Measurements from ENCODE around the gene KRT35.

Gene KRT35

DNA sequence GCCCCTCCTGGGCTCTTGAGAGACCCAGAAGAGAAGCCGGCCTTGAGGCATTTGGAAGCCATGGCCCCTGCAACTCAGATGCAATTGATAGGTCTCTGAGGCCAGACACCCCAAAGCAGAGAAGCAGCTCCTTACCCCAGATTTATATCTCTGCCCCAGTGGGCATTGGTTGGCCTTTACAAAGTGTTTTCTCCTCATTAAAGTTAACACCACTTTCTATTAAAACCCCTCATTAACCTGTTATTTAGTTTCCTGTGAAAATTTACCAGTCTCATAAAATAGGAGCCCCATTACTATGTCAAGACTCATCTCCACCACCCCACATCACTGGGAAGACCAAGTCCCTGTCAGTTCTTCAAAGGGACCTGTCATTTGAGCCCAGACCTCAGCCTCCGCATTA lies at the start of gene KRT35:
Gene KRT35, minus strand, starts transcription at position 116 of the 400 bp plus-strand sequence. Its CDS starts 54 bp downstream, at position 62.
- DNase-seq (ENCODE audit: low read depth in 1 of 2, low spot score in 1 of 2) = no peak

DNA sequence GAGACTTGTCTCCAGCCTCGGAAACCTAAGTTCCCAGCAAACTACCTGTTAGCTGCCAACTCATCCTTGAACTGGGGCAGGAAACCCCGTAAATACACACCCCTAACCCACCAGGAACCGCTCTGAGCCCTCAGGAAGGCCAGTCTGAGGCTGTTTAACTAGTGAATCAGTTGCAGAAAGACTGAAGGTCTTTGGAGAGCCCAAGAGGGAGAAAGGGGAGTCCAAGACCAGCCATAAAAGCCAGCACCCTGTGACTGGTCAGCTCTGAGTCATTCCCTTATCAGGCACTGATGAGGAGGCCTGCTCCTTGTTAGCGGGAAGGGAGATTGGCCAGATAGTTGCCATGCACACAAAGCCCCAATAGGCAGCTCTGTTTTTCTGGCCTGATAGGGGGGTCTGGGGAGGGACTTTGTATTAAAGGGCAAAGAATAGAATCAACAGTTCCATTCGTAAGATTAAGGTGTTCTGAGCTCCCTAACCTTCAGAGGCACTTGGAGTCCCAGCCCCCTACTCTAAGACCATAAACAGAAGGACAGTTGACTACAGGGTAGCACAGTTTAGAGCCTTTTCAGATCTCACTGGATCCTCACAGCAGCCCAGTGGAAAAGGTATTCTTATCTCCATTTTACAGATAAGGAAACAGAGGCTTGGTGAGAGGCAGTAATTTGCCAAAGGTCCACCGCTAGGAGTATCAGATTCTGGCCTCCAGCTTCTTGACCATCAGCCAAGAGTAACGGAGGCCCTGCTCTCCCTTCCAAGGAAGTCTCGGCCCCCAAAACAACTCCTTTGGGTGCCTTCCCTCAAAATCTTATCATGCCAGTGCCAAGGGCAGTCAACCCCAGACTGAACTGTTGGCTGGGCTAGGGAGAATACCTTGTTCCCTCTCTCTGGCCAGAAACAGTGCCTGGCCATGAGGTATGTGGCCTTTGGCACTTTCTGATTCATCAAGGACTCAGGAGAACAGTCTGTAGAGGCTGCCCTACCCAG lies 49.4 kb upstream of the KRT35 start:
- no peak for DNase-seq (ENCODE audit: low read depth in 1 of 2, low spot score in 1 of 2)

DNA sequence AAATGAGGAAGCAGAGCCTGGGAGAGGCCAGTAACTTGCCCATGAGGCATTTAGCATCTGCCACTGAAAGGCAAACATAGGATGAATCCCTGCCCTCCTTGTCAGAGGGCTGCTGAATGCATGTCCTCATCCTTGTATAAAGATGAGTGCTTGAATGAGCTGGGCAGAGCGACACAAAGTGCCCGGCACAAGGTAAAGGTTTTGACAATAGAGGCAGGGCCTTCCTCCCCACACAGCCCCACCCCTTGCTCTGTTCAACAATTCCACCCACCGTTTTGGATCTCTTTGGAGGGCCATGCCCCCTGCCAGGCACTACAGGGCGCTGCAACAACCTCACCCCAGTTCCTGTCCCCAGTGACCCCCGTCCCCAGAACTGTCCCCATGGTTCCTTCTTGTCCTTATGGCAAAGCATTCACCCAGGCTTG lies 48.6 kb upstream of the KRT35 start:
- no peak for DNase-seq (ENCODE audit: low read depth in 1 of 2, low spot score in 1 of 2)

GRCh38 chr17:41528959-41529353 lies 48.0 kb upstream of the KRT35 start:
- DNase-seq (ENCODE audit: low read depth in 1 of 2, low spot score in 1 of 2) = no peak

DNA sequence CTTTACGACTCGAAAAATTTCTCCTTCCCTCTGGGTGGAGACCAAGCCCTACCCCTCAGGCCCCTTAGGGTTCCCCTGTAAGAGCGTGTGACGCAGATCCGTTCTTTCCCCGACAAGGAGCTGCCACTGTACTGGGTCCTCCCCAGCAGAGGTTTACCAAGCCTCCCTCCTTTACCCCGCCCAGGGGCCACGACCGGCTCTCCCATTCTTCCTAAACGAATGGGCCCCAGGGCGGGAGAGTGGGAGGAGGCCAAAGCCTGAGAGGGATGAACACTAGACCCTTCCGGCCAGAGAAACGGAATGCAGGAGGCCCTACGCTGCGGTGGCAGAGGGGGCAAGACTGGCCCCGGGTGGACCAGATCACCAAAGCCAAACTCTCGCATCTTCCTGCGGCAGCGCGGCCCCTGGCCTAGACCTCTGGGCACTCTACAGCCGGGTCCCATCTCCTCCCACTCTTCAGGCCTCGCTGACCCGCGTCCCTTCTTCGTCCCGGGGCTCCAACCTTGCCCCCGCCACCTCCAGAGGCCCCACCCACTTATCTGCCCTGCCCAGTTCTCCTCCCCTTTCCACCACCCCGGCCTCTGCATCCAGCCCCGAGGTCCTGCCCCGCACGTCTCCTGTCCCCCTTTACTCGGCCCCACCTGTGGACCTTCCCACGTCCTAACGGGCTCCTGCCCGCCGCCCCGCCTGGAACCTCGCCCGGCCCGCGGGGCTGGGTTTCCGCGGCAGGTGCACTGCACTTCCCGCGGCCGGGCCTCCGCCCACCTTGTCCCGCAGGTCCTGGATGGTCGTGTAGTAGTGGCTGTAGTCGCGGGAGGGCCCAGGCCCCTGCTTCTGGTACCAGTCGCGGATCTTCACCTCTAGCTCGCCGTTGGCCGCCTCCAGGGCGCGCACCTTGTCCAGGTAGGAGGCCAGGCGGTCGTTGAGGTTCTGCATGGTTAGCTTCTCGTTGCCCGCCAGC lies 46.4 kb upstream of the KRT35 start:
- DNase-seq (ENCODE audit: low read depth in 1 of 2, low spot score in 1 of 2) = no peak

- no peak for DNase-seq (ENCODE audit: low read depth in 1 of 2, low spot score in 1 of 2)
Observed at GRCh38 chr17:41524261-41524660, 43.3 kb upstream of the KRT35 start.

DNA sequence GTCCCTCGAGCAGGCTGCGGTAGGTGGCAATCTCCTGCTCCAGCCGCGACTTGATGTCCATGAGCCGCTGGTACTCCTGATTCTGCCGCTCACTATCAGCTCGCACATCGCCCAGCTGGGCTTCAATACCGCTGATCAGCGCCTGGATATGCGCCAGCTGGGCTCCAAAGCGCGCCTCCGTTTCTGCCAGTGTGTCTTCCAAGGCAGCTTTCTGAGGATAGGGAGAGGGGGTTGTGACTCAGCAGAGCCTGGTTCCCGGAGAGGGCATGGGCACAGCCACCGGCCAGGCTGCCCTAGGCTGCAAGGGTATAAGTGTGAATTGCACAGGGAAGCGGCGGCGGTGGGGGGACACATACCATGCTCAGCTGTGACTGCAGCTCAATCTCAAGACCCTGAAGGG lies 42.8 kb upstream of the KRT35 start:
- no peak for DNase-seq (ENCODE audit: low read depth in 1 of 2, low spot score in 1 of 2)

DNA sequence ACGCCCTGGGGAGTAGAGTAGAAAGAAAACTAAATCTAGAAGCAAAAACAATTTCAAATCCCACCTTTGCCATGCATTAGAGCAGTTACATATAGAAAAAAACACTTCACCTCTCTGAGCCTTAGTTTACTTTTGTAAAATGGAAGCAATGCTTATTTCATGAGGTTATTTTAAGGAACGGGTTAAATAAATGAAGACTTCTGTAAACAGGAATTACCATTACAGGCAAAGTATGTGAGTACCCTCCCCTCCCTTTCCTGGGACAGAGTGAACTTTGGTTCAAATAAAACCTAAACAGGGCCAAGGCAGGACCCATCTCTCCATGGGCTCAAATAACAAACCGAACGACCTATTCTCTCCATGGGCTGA lies 42.3 kb upstream of the KRT35 start:
- no peak for DNase-seq (ENCODE audit: low read depth in 1 of 2, low spot score in 1 of 2)

DNA sequence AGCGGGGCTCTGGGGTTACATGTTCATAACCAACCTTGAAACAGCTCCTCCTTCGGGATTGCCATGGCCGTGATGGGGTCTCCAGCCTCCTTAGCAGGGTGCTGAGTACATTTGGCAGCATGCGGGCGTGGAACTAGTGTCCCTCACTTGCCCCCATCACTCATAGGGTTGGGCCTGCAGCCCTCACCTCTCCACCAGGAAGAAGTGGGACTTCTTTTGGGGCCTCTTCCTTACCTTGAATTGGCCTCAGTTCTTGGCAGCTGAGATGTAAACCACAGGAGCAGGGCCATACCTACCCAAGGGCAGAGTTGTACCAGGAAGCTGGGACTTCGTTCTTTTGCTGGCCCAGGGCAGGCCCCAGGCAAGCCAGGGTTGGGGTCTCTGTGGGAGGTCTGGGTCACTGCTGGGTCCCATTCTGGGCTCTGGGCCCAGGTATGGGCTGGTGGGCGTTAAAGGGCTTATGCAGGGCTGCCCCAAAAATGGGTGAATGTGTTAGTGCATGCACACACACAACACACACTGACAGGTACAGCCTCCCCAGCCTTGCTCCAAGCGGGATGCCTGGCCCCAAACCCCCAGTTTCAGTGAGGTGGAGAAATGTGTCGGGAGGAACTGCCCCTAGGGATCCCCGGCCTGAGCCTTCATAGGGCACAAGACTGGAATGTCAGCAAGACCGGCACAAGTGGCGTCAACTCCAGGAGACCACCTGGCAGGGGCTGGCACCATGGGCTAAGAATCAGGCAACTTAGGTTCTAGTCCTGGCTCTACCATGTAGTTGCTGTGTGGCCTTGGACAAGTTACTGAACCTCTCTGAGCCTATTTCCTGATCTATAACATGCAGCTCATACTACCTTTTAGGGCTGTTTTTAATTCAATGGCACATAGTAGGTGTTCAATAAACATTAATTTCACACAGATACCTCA lies 41.6 kb upstream of the KRT35 start:
- no peak for DNase-seq (ENCODE audit: low read depth in 1 of 2, low spot score in 1 of 2)

- DNase-seq (ENCODE audit: low read depth in 1 of 2, low spot score in 1 of 2) = no peak
Observed at GRCh38 chr17:41521574-41522261, 40.8 kb upstream of the KRT35 start.

GRCh38 chr17:41520821-41521521 lies 40.0 kb upstream of the KRT35 start:
- DNase-seq (ENCODE audit: low read depth in 1 of 2, low spot score in 1 of 2) = no peak

GRCh38 chr17:41519501-41520224 lies 38.7 kb upstream of the KRT35 start:
- no peak for DNase-seq (ENCODE audit: low read depth in 1 of 2, low spot score in 1 of 2)

DNA sequence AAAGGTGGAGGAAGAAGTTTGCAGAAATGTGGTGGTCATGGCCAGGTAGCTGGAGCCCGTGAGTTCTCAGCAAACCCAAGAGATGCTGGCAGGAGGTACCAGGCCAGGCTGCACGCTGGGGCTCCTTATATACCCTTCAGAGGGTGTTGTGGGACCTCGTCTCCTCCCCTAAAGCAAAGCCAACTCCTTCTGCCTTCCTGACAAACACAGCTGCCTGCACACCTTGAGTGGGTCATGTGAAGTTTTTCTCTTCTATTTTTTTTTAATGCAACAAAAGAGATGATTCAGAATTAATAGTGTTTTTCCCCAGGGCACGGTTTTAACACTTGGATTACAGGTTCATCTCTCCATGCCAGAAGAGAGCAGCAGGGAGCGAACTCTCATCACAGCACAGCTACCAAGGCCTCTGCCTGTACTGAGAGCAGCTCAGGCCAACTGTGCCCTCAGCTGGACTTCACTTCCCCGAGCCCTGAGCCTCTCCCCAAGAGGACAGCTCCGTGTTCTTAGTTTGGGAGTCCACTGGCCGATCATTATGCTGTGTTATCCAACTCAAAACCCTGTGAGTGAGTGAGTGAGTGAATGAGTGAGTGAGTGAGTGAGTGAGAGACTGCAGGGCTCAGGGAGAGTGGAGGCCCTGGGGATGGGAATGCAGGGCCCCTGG lies 38.0 kb upstream of the KRT35 start, which contains the start of gene KRT15:
Gene KRT15, minus strand, starts transcription at position 102 of the 661 bp plus-strand sequence. Its CDS starts 63 bp downstream, at position 39.
- no peak for DNase-seq (ENCODE audit: low read depth in 1 of 2, low spot score in 1 of 2)

GRCh38 chr17:41518031-41518430 lies 37.1 kb upstream of the KRT35 start:
- DNase-seq (ENCODE audit: low read depth in 1 of 2, low spot score in 1 of 2) = no peak

GRCh38 chr17:41516830-41517283 lies 35.9 kb upstream of the KRT35 start:
- no peak for DNase-seq (ENCODE audit: low read depth in 1 of 2, low spot score in 1 of 2)

- DNase-seq (ENCODE audit: low read depth in 1 of 2, low spot score in 1 of 2) = no peak
Observed at GRCh38 chr17:41516147-41516829, 35.3 kb upstream of the KRT35 start.

DNA sequence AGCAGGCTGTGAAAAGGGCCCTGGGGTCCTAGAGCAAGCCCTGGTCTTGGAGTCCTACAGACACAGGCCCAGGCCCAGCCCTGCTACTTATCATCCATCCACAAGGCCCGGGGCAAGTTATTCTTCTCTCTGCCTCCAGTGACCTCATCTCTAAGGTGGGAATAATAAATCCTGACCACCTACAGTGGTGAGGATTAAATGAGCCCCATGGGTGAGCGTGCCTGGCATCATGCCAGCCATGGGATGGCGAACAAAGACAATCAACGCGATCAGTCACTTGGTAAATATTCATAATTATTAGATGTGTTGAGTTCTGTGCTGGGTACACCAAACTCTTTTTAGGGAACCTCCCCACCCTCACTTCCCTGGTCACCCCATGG lies 32.2 kb upstream of the KRT35 start:
- no peak for DNase-seq (ENCODE audit: low read depth in 1 of 2, low spot score in 1 of 2)

All from stimulated activated CD4-positive, alpha-beta T cell treated with anti-CD3 and anti-CD28 coated beads, Interleukin-15, amount 100 ng/mL, for 1 hour (primary cell).